Ectodermal cell (in vitro differentiated cells): ENCODE results near the gene ITPA.
A peak's percentile ranks its signal among the peaks of the same experiment; 100 is the strongest.

Source experiments
- H3K27ac ChIP-seq: 2 replicates; pipeline ENCODE4 v1.7.0; 2013; ENCODE audit warnings: mild to moderate bottlenecking, low read depth, low read length; ENCODE audit not compliant: insufficient read depth, poor library complexity, severe bottlenecking
- H3K27me3 ChIP-seq: 2 replicates; pipeline ENCODE4 v1.7.0; 2013; ENCODE audit warnings: mild to moderate bottlenecking, low read length; ENCODE audit not compliant: insufficient read depth, control insufficient read depth, poor library complexity, severe bottlenecking
- H3K36me3 ChIP-seq: one replicate; pipeline ENCODE4 v1.7.0; 2013; ENCODE audit warnings: low read length; ENCODE audit not compliant: control insufficient read depth, insufficient read depth
- H3K4me1 ChIP-seq: one replicate; pipeline ENCODE4 v1.7.0; 2013; ENCODE audit warnings: low read length; ENCODE audit not compliant: control insufficient read depth, insufficient read depth
- H3K4me3 ChIP-seq: 2 replicates; pipeline ENCODE4 v1.7.0; 2013; ENCODE audit warnings: low read depth, low read length, control low read depth; ENCODE audit not compliant: insufficient read depth
- H3K9me3 ChIP-seq: 2 replicates; pipeline ENCODE4 v1.7.0; 2013; ENCODE audit warnings: mild to moderate bottlenecking, low read length, moderate library complexity; ENCODE audit not compliant: control insufficient read depth
- WGBS, 2 experiments: methylation state at CpG; one replicate each; pipeline ENCODE4 v1.1.7; 2013; ENCODE audit warnings: missing lambda C conversion rate in 2 of 2; 5-methylcytosine and 5-hydroxymethylcytosine counted together

The ITPA gene

GRCh38 chr20:3228750-3229032 is 19.4 kb downstream of the ITPA start:
- Histone ChIP-seq H3K9me3 (no peaks in the 10 kb centered on the region), H3K27ac (no peak overlapping the region), H3K27me3 (no peaks in the 10 kb centered on the region), H3K36me3 (no peaks in the 10 kb centered on the region), H3K4me1 (no peaks in the 10 kb centered on the region), H3K4me3 (no peak overlapping the region)
- WGBS, 2 experiments, result 94 to 96% methylated on average over 11 of the region's 11 CpGs

- no peaks in the 10 kb centered on the region for H3K4me1 ChIP-seq
- WGBS, 2 experiments, result 95 to 96% methylated on average over 22 of the region's 22 CpGs
- no peaks in the 10 kb centered on the region for H3K27me3 ChIP-seq
- H3K36me3 ChIP-seq, result no peaks in the 10 kb centered on the region
- no peak overlapping the region for H3K4me3 ChIP-seq
- H3K27ac ChIP-seq, result no peak overlapping the region
- H3K9me3 ChIP-seq, result no peaks in the 10 kb centered on the region
Measured at GRCh38 chr20:3229158-3229557, 19.9 kb downstream of the ITPA start.

GRCh38 chr20:3229798-3230197 is 20.5 kb downstream of the ITPA start:
- H3K27ac ChIP-seq, result no peak overlapping the region
- H3K9me3 ChIP-seq, result no peaks in the 10 kb centered on the region
- H3K4me1 ChIP-seq, result no peaks in the 10 kb centered on the region
- H3K36me3 ChIP-seq, result no peaks in the 10 kb centered on the region
- H3K4me3 ChIP-seq, result no peak overlapping the region
- H3K27me3 ChIP-seq, result no peaks in the 10 kb centered on the region
- 94% methylated on average over 14 of the region's 14 CpGs for WGBS, 2 experiments

- Histone ChIP-seq H3K4me1 (no peaks in the 10 kb centered on the region), H3K36me3 (no peaks in the 10 kb centered on the region), H3K27ac (no peak overlapping the region), H3K27me3 (peaks cover 9% of the 10 kb centered on the region), H3K4me3 (no peak overlapping the region), H3K9me3 (no peaks in the 10 kb centered on the region)
- 95% methylated on average over 21 of the region's 21 CpGs for WGBS, 2 experiments
Measured at GRCh38 chr20:3231116-3231515, 21.8 kb downstream of the ITPA start.

GRCh38 chr20:3231889-3232588 is 22.7 kb downstream of the ITPA start:
- H3K9me3 ChIP-seq, result no peaks in the 10 kb centered on the region
- no peak overlapping the region for H3K27ac ChIP-seq
- no peaks in the 10 kb centered on the region for H3K36me3 ChIP-seq
- 93% methylated on average over 15 of the region's 15 CpGs for WGBS, 2 experiments
- H3K4me1 ChIP-seq, result no peaks in the 10 kb centered on the region
- H3K27me3 ChIP-seq, result peaks cover 18% of the 10 kb centered on the region
- H3K4me3 ChIP-seq, result no peak overlapping the region

- peaks cover 7% of the 10 kb centered on the region for H3K4me1 ChIP-seq
- WGBS, 2 experiments, result 92 to 93% methylated on average over 32 of the region's 32 CpGs
- H3K36me3 ChIP-seq, result no peaks in the 10 kb centered on the region
Measured at GRCh38 chr20:3233131-3233990, 24.1 kb downstream of the ITPA start.

GRCh38 chr20:3233991-3234498 is 24.7 kb downstream of the ITPA start:
- no peaks in the 10 kb centered on the region for H3K9me3 ChIP-seq
- peaks cover 38% of the 10 kb centered on the region for H3K27me3 ChIP-seq
- no peak overlapping the region for H3K27ac ChIP-seq
- no peaks in the 10 kb centered on the region for H3K36me3 ChIP-seq
- H3K4me1 ChIP-seq, result peaks cover 7% of the 10 kb centered on the region
- 93% methylated on average over 25 of the region's 25 CpGs for whole genome bisulfite sequencing, 2 experiments
- no peak overlapping the region for H3K4me3 ChIP-seq

More at GRCh38 chr20:3233131-3233990, 24.1 kb downstream of the ITPA start:
- Histone ChIP-seq H3K27ac (no peak overlapping the region), H3K4me3 (no peak overlapping the region), H3K9me3 (no peaks in the 10 kb centered on the region), H3K27me3 (peaks cover 32% of the 10 kb centered on the region)

GRCh38 chr20:3235666-3236324 is 26.5 kb downstream of the ITPA start:
- Histone ChIP-seq H3K4me3 (no peak overlapping the region), H3K9me3 (no peaks in the 10 kb centered on the region), H3K27ac (no peak overlapping the region), H3K36me3 (no peaks in the 10 kb centered on the region), H3K4me1 (peaks cover 11% of the 10 kb centered on the region), H3K27me3 (peaks cover 56% of the 10 kb centered on the region)
- 91% methylated on average over 4 of the region's 4 CpGs for WGBS, 2 experiments

GRCh38 chr20:3237011-3237957 is 28.0 kb downstream of the ITPA start:
- H3K27me3 ChIP-seq, result peaks cover 71% of the 10 kb centered on the region
- no peaks in the 10 kb centered on the region for H3K36me3 ChIP-seq
- 64 to 65% methylated on average over 25 of the region's 25 CpGs for WGBS, 2 experiments
- H3K4me3 ChIP-seq, result peak overlapping the region; percentile 56
- H3K9me3 ChIP-seq, result no peaks in the 10 kb centered on the region
- peaks cover 11% of the 10 kb centered on the region for H3K4me1 ChIP-seq
- no peak overlapping the region for H3K27ac ChIP-seq
